GM18867 (cell line): Measurements from ENCODE around the gene NCSTN.

Source experiments
- ATAC-seq: cut with Tn5 transposase; IDR thresholded peaks from one replicate; pipeline ENCODE4 v1.9.1; 2021; ENCODE audit warnings: mild to moderate bottlenecking, moderate library complexity; ENCODE audit not compliant: unreplicated experiment

Gene NCSTN

DNA sequence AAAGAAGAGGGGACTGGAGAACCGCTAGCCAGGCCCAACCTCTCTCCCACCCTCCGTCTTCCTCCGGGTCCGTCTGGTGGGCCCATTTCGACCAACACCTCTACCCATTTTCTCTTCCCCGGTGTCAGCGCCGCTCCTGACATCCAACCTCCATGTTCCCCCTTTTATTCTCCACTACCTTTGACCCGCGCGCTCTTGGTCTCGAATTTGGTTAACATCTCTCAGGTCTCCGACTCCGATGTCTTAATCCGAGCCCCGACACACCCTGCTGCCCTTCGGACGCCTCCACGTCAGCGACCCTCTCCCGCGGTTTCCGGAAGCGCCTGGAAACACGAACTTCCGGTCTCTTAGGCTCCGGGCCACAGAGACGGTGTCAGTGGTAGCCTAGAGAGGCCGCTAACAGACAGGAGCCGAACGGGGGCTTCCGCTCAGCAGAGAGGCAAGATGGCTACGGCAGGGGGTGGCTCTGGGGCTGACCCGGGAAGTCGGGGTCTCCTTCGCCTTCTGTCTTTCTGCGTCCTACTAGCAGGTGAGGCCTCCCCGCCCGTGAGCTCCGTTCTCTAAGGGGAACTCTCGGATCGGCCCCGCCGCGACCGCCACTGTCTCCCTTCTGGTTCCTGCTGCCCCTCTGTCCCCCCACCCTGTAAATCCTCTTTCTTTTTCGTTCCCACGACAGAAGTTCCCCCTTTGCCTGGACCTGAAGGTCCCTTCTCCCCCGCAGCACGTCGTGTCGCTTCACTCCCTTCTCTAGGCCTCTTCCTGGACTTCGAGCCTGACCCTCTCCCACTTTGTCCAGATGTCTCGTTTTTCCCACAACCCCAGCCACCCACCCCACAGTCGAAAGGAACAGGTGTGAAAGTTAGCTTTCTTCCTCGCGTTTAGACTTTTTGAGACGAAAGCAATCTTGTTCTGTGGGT is at the start of gene NCSTN, which contains the start of gene COPA:
NCSTN (plus strand) TSS at position 431 of the 917 bp plus-strand sequence; CDS start at position 445, 14 bp downstream.
COPA (minus strand) TSS at position 298 of the 917 bp plus-strand sequence; CDS start at position 218, 80 bp downstream.
- peak; percentile 92 for ATAC-seq

DNA sequence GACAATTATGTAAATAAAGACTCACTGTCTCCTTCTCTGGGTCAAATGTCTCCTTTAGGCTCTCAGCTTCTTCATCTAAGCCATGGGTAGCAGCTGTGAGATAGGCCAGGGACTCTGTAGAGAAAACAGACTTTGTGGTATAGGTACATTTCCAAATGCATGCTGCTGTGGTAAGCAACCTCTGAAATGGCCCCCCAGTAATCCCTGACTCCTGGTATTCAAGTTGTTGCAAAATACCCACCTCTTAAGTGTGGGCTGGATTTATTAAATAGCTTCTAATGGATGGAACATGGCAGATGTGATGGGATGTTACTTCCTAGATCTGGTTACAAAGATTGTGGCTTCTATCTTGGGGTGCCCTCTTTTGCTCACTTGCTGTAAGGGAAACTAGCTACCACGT is 47.1 kb upstream of the NCSTN start:
- ATAC-seq: no peak

DNA sequence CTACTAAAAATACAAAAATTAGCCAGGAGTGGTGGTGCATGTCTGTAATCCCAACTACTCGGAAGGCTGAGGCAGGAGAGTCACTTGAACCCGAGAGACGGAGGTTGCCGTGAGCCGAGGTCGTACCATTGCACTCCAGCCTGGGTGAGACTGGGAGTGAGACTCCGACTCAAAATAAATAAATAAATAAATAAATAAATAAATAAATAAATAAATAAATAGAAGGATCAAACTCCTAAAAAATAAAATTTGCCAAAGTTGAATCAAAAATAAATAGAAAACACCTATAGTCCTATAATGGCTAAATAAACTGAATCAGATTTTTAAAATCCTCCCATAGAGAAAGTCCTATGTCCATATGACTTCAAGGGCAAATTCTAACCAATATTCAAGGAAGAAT is 43.0 kb upstream of the NCSTN start:
- no peak for ATAC-seq

DNA sequence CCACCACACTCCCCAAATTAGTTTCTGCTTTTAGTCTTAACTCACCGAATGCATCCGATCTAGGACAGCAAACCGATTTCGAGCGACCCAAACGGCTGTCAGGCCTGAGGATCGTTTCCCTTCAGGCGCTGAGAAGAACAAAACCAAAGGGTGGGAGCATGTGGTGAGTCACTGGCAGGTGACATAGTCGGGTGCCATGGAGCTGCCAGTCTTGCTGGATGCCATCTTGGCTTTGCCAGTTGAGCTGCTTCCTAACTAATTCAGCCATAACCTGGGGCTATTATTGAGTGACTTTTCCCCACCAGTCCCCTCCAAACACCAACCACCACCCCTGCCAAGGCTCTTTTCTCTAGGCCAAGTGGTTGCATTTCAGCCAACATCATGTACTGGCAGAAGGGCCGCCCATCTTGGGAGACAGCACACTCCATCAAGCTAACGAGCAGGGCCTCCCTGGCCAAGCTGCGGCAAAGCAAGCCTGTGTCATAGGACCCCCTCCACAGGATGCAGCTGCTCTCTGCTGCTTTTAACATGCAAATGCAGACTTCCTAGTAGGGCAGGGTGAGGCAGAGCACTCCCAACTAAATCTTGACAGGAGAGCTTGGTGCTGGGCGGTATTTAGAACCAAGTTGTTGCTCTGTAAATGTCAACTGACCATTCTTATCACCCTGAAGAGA is 35.9 kb upstream of the NCSTN start:
- ATAC-seq: no peak

- no peak for ATAC-seq
Observed at GRCh38 chr1:160308451-160309184, 34.6 kb upstream of the NCSTN start.

- ATAC-seq: no peak
Observed at GRCh38 chr1:160309185-160309557, 34.0 kb upstream of the NCSTN start.

DNA sequence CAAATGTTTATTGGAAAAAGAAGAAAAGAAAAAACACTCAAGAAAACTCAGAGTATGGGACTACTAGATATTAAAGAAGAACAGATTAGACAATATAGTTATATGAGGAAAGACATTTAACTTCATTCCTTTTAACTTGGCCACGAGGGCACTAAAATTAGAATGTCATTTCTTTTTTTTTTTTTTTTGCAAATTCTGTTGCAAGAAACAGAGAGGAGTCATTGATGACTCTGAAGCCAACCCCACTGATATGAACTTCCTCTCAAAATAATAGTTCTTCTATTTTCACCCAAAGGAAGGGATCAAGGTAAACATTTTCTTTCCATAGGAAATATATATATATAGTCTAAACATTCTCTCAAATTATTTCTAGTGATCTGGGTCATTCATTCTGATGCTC is 33.6 kb upstream of the NCSTN start:
- ATAC-seq: no peak

DNA sequence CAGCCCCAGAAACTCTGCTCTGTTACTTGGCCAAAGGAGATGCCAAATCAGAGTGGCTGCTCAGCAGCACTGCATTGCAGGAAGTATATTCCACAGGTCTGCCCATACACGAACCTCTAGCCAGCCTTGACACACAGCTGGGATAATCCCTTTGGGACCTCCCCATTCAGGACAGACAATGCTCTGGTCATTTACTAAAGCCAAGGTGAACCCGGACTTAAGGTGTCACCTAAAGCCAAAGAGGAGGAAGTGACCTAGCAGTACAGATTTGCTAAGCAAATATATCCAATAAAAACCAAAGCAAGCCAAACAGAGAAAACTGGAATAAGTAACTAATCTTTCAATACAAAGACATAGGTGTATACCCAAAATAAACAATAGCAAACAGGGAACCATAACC is 27.8 kb upstream of the NCSTN start:
- ATAC-seq: no peak

DNA sequence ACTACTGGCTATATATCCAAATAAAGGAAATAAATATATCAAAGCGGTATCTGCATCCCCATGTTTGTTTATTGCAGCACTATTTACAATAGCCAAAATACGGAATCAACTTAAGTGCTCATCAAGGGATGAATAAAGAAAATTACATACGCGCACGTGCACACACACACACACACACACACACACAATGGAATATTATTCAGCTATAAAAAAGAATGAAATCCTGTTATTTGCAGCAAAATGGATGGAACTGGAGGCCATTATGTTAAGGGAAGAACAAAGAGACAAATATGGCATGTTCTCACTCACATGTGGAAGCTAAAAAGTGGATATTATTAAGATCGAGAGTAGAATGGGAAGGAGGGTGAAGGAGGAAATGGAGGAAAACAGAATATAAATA is 20.4 kb upstream of the NCSTN start:
- no peak for ATAC-seq

GRCh38 chr1:160325252-160325651 is 17.9 kb upstream of the NCSTN start:
- ATAC-seq: no peak

GRCh38 chr1:160326418-160326817 is 16.8 kb upstream of the NCSTN start:
- no peak for ATAC-seq

- no peak for ATAC-seq
Observed at GRCh38 chr1:160328184-160328583, 15.0 kb upstream of the NCSTN start.

DNA sequence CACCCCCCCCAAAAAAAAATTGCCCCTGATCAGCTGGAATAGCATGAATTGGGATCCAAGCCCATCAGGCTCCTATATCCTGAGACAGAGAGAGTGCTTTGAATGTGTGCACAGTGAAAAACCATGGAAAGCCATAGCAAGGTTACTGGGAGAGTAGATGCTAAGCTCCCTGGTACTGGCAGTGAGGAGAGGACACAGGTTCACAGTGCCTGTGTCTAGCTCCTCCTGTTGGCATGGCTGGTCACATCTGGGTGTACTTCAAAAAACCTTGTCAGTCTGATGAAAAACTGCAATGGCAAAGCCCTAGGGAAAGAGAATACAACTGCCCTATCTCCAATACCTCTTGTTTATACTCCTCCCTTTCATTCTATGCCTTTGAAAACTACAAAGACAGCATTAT is 13.1 kb upstream of the NCSTN start:
- ATAC-seq: no peak

GRCh38 chr1:160332516-160332915 is 10.7 kb upstream of the NCSTN start:
- ATAC-seq: no peak

DNA sequence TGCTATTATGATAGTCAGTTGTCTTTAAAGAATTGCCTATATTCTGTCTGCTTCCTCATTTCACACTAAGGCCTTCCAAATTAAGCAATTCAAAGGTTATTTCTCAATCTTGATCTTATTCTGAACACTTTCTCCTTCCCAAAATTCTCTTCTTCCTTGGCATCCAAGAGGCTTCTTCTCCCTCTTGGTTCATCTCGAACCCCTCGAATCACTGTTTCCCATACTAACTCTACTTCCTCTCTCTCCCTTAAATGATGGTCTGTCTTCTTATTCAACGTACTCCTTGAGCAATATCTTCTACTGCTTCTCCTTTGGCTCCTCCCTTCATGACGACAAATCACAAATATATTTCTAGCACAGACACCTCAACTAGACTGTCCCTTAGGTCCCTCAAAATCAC is 4.6 kb upstream of the NCSTN start:
- no peak for ATAC-seq

GRCh38 chr1:160340146-160340545 is 3.0 kb upstream of the NCSTN start:
- ATAC-seq: no peak

GRCh38 chr1:160340866-160341265 is 2.3 kb upstream of the NCSTN start:
- ATAC-seq: no peak

GRCh38 chr1:160342526-160342925 is 657 bp upstream of the NCSTN start:
- ATAC-seq: no peak

DNA sequence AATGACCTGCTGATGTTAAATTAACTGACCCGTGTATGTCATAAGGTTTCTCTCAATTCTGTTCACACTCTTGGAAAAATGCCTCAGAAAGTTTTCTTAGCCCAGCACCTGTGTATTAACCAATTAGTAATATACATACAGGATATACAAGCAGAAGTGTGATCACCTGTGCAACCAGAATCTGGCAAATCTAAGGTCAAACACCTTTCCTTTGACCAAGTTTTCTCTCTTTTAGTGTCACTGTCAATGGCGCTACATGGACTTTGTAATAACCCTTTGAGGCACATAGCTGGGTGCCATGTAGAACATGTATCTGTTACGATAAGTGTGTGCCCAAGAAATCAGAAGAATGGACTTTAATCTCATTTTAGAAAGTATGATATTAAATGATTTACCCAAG is 1.1 kb downstream of the NCSTN start:
- no peak for ATAC-seq

- ATAC-seq: no peak
Observed at GRCh38 chr1:160344936-160345335, 1.8 kb downstream of the NCSTN start.

GRCh38 chr1:160346463-160346862 is 3.3 kb downstream of the NCSTN start:
- ATAC-seq: no peak
